Panc1 (cell line): ENCODE data around the gene KRTAP19-3. TPM values are rescaled to one million over a fixed set of nuclear protein-coding genes. Genes with fewer than 3 reads are reported as not detected.

Experiments used
- ATAC-seq: fragments of 200-7000 bp; cut with Tn5 transposase; 2 replicates; pipeline ENCODE4 v1.9.1; 2020; ENCODE audit warnings: mild to moderate bottlenecking, moderate library complexity
- Bru-seq: library from RNA; stranded (reverse); fragments of 400-500 nt; gene quantifications from one replicate; lab custom pipeline; 2021; lab: Mats Ljungman, UMichigan
- BruChase-seq, 2 experiments: library from RNA; stranded (reverse); fragments of 400-500 nt; gene quantifications; one replicate each; lab custom pipeline; 2021; lab: Mats Ljungman, UMichigan
- BruUV-seq: library from RNA; stranded (reverse); fragments of 400-500 nt; replicated peaks from 2 replicates; lab custom pipeline; 2021; lab: Mats Ljungman, UMichigan
- CTCF ChIA-PET: fragments of 300-600 bp; sonication (Branson Sonifier 250); formaldehyde crosslinking; loops from one replicate; lab custom pipeline; 2022; ENCODE audit warnings: antibody characterized with exemption; lab: Charles Lee
- POLR2A ChIA-PET: fragments of 300-600 bp; sonication (Branson Sonifier 250); formaldehyde crosslinking; loops from one replicate; lab custom pipeline; 2022; ENCODE audit warnings: antibody characterized with exemption; lab: Charles Lee
- DNase-seq: peaks from one replicate; pipeline ENCODE4 v3.0.0-alpha.2; 2010; ENCODE audit warnings: low read depth, low spot score
- H3K27ac ChIP-seq: 2 replicates; pipeline ENCODE4 v1.5.1; 2011; ENCODE audit warnings: mild to moderate bottlenecking, low read length, inconsistent platforms
- H3K27me3 ChIP-seq: fragments of 200-500 bp; sonication (Bioruptor generic); 2 replicates; pipeline ENCODE4 v1.6.0; 2014; ENCODE audit warnings: low read length, inconsistent platforms; ENCODE audit not compliant: control insufficient read depth, insufficient read depth
- H3K36me3 ChIP-seq: fragments of 200-500 bp; sonication (Bioruptor generic); 2 replicates; pipeline ENCODE4 v1.5.1; 2014; ENCODE audit warnings: inconsistent platforms, mild to moderate bottlenecking, low read length, moderate library complexity; ENCODE audit not compliant: control insufficient read depth, insufficient read depth
- H3K4me1 ChIP-seq: 2 replicates; pipeline ENCODE4 v1.5.1; 2011; ENCODE audit warnings: inconsistent platforms, mild to moderate bottlenecking, low read length, moderate library complexity; ENCODE audit not compliant: control insufficient read depth, insufficient read depth
- H3K4me3 ChIP-seq, 2 experiments: 2 replicates each; pipeline ENCODE4 v1.5.1; 2011 to 2012; ENCODE audit warnings: low read depth in 2 of 2, low read length in 2 of 2, mild to moderate bottlenecking in 2 of 2, inconsistent platforms in 1 of 2, moderate library complexity in 1 of 2
- H3K9me3 ChIP-seq: fragments of 200-500 bp; sonication (Bioruptor generic); 2 replicates; pipeline ENCODE4 v1.5.1; 2014; ENCODE audit warnings: low read depth, mild to moderate bottlenecking, inconsistent platforms, low read length, moderate library complexity; ENCODE audit not compliant: control insufficient read depth, insufficient read depth
- CTCF ChIP-seq: fragments of 450-650 bp; IDR thresholded peaks from 2 replicates; pipeline ENCODE4 v1.5.1; 2017; ENCODE audit warnings: mild to moderate bottlenecking
- POLR2AphosphoS5 ChIP-seq: IDR thresholded peaks from 2 replicates; pipeline ENCODE4 v1.6.1; 2012; ENCODE audit warnings: mild to moderate bottlenecking, low read depth, low read length, moderate library complexity
- REST ChIP-seq, 2 experiments: IDR thresholded peaks; 2 replicates each; pipeline ENCODE4 v1.6.1; 2011 to 2012; ENCODE audit warnings: low read depth in 2 of 2, control low read depth in 1 of 2, low read length in 1 of 2, mild to moderate bottlenecking in 1 of 2, moderate library complexity in 1 of 2; ENCODE audit not compliant: insufficient read depth in 1 of 2
- SIN3A ChIP-seq: IDR thresholded peaks from 2 replicates; pipeline ENCODE4 v1.6.1; 2012; ENCODE audit warnings: low read depth, mild to moderate bottlenecking, low read length, moderate library complexity, borderline replicate concordance; ENCODE audit not compliant: insufficient read depth
- TCF7L2 ChIP-seq: IDR thresholded peaks from 2 replicates; pipeline ENCODE4 v1.6.1; 2011; ENCODE audit warnings: mild to moderate bottlenecking, low read depth, low read length, inconsistent platforms
- in situ Hi-C: cut with HindIII; loops from 2 replicates; pipeline ENCODE4 v1.10.0; 2016; ENCODE audit warnings: low sequenced_read_pairs, low pct_unique_long_range_greater_than_20kb
- intact Hi-C: fragments of 100-400 bp; cut with micrococcal nuclease; formaldehyde crosslinking; loops from one replicate; pipeline ENCODE4 v1.10.0; 2022; ENCODE audit not compliant: unreplicated experiment
- long read RNA-seq: library from polyadenylated mRNA; unstranded; transcript quantifications from one replicate; pipeline ENCODE4 v2.0.0, GENCODE V29; 2021; ENCODE audit not compliant: unreplicated experiment
- polyA plus RNA-seq: library from polyadenylated mRNA; unstranded; fragments of >200 nt; gene quantifications from one replicate; pipeline ENCODE4 v1.2.1, GENCODE V29; 2012; ENCODE audit warnings: missing spikeins; ENCODE audit not compliant: insufficient read length
- total RNA-seq: library from RNA; stranded (reverse); gene quantifications from one replicate; pipeline ENCODE4 v1.2.1, GENCODE V29; 2021; ENCODE audit not compliant: unreplicated experiment

The KRTAP19-3 gene
- not detected for total RNA-seq
- not detected for polyA plus RNA-seq
- Bru-seq, nascent RNA = not detected
- not detected for BruChase-seq, experiment 1, labeled RNA remaining after a 2-hour chase
- not detected for BruChase-seq, experiment 2, labeled RNA remaining after a 6-hour chase
- long read RNA-seq = 0 reads

GRCh38 chr21:30491963-30492428 is at the start of gene KRTAP19-3:
Gene KRTAP19-3, minus strand, starts transcription at chr21:30492013. Its CDS starts 56 bp downstream, at chr21:30491957.
- Histone ChIP-seq H3K9me3 (no peaks in the 10 kb centered on the region), H3K27me3 (no peaks in the 10 kb centered on the region), H3K4me3 (no peak within 1 kb of the TSS), H3K27ac (no peak within 1 kb of the TSS), H3K36me3 (no peaks in the 10 kb centered on the region), H3K4me1 (no peaks in the 10 kb centered on the region)
- ChIA-PET CTCF (no interaction called here), POLR2A (no interaction called here)
- no peak for TF ChIP-seq TCF7L2
- TF ChIP-seq REST (IDR thresholded peaks at IDR 0.05; ENCODE audit: insufficient read depth in 1 of 2, low read depth in 2 of 2, low read length in 1 of 2) = no peak
- TF ChIP-seq CTCF = no peak
- no peak for TF ChIP-seq POLR2AphosphoS5
- no peak for TF ChIP-seq SIN3A
- BruUV-seq = no TSS peak
- ATAC-seq (no peak), DNase-seq (no peak)
- intact Hi-C loops (no loop called here), in situ Hi-C loops (no loop called here)

DNA sequence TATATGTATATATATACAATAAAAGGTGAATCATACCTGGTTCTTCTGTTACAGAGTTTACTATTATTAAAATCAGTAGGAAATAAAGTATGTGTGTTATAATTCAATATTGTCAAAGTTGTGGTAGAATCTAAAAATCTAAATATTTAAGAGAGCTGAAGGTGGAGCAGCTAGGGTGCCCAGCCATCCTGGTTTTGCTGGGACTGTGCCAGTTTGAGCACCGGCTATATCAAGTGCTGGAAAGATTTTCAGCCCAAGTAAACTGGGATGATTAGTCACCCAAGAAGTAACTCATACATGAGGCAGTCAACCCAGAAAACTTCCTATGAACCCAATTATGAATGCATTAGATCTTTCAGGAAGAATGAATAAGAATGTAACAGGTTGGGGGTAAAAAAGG is 27.1 kb upstream of the KRTAP19-3 start:
- ATAC-seq (no peak), DNase-seq (no peak)
- ChIA-PET POLR2A (no interaction called here), CTCF (no interaction called here)
- intact Hi-C loops = no loop called here
- TF ChIP-seq SIN3A (no peak), REST (IDR thresholded peaks at IDR 0.05; ENCODE audit: insufficient read depth in 1 of 2, low read depth in 2 of 2, low read length in 1 of 2) (no peak), POLR2AphosphoS5 (no peak), CTCF (no peak), TCF7L2 (no peak)
- in situ Hi-C loops = no loop called here
- BruUV-seq = no TSS peak
- Histone ChIP-seq H3K27me3 (no peaks in the 10 kb centered on the region), H3K27ac (no peak overlapping the region), H3K36me3 (no peaks in the 10 kb centered on the region), H3K4me1 (no peaks in the 10 kb centered on the region), H3K4me3 (no peak overlapping the region), H3K9me3 (no peaks in the 10 kb centered on the region)
